GM19372 (cell line): ENCODE measurements around the gene TDRKH.

ENCODE experiments used
- ATAC-seq: cut with Tn5 transposase; IDR thresholded peaks from one replicate; pipeline ENCODE4 v1.9.1; 2021; ENCODE audit warnings: mild to moderate bottlenecking, low read depth, moderate library complexity; ENCODE audit not compliant: unreplicated experiment

Gene TDRKH

DNA sequence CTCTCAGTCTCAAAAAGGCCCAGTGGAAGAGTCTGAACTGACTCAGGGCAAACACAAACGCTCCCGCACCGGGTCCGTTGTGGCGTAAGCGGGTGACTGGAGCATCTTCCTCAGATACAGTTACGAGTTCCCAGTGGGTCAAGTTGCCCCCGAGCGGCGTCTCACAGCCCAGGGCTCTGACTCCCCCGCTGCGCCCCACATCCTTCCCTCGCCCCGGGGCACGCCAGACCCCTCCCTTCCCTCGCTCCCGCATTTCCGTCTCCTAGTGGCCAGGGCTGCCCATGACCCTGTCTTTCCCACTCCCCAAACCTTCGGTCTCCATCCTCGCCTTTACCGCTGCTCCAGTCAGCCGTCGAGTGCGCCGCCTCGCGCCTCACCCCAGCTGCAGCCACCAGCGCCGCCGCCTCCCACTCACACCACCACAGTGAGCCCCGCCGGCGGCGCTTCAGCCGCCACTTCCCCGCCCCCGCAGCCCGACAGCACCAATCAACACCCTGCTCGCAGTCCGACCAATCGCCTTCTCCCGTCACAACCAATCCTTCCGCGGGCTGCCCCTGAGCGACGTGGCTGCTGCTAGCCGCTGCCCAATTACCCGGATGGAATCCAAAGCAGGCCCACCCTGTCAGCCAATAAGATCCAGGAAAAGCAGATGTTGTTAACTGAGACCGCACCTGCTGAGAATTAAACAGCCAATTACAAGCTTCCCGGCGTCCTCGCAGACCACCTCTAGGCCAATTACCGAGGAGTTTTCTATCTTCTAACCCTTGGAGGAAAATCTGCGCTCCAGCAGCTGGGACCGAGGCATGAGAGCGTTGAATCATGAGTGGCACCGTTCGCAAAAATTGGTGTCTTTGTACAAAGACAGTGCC is at the start of gene TDRKH:
Gene TDRKH, minus strand, starts transcription at position 430 of the 869 bp plus-strand sequence. CDS start 7,478 bp downstream, outside the sequence.
- peak; percentile 98 for ATAC-seq

DNA sequence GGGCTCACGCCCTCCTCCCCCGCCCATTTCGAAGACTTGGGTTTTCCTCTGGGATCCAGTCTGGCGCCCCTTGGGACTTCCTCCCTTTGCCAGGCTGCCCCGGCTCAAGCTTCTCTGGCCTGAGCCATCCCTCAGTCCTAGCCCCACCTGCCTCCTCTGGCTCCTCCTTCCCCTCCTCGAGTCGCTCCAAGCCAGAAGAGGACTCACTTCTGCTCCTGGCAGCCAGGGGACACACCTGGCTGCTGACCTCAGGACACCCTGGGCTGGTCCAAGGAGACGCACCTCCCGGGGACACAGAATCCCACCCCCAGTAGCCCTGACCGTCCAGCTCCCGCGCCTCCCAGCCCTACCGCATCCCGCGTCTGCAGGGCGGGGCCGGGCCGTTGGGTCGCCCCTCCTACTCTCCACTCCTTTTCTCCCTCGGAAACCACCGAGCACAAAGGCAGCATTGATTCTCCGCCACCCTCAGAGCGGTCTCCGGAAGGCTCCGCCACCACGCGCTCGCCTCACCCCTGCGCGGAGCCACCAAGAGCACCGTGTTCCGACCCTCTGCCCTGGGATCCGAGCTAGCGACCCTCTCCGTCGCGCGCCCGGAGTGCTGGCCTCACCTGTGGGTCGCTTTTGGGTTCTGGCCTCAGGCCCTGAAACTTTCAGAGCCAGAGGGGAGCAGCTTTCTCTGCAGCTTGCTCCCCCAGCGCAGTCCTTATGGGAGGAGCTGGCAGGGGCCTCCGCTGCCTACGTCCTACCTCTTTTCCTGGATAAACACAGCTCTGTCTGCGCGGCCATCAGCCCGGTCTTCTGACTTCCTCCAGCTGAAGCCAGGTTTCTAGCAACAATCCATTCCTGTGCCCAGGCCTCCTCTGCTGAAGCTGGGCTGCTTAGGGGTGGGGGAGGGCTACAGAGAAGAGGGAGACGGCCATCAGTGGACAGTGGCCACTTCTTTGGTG is 49.4 kb upstream of the TDRKH start, which contains the start of gene C2CD4D:
Gene C2CD4D, minus strand, starts transcription at position 364 of the 947 bp plus-strand sequence. CDS start 831 bp downstream, outside the sequence.
- no peak for ATAC-seq

DNA sequence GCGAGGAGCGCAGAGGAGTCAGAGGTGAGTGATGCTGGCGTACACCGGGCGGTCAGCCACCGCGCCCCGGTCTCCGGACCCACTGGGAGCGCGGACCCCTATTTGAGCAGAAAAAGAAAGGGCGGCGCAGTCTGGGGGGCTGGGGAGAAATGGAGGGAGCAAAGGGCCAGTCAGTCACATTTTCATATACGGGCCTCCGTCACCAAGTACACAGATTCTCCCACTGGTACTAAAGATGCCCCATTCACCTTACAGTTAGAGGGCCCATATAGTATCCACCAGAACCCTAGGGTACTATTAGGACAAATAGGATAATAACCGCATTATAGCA is 48.7 kb upstream of the TDRKH start:
- no peak for ATAC-seq

GRCh38 chr1:151838222-151839081 is 48.2 kb upstream of the TDRKH start:
- ATAC-seq, result no peak

GRCh38 chr1:151837884-151838221 is 47.6 kb upstream of the TDRKH start:
- no peak for ATAC-seq

DNA sequence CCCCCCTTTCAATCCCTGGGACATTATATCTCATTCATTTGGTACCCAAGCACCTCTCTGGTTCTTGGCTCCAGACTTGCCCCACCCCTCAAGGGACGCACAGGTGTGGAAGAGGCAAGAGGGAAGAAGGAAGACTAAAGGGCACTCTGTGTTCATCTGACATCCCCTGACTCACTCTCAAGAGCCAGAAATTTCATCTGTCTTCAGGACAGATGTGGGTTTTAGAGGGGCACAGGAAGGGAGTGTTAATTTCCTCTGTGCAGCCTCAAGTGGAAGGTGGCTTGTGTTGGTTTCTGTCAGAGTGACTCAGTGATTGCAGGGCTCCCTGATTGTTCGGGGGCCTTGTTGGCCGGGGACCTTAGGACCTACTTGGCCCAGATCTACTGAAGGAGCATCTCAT is 46.9 kb upstream of the TDRKH start:
- ATAC-seq, result no peak

DNA sequence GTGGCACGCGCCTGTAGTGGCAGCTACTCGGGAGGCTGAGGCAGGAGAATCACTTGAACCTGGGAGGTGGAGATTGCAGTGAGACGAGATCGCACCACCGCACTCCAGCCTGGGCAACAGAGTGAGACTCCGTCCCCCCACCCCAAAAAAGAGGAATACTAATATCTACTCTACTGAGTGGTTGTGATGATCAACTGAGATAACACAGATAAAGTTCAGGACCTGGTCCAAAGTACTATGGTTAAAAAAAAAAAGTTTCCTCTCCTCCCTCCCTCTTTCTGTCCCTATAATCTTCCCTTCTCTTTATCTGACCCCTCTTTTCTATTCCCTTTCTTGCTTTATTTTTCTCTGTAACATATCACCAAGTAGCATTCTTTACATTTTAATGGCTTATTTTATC is 45.3 kb upstream of the TDRKH start:
- ATAC-seq, result no peak

GRCh38 chr1:151834239-151834638 is 43.9 kb upstream of the TDRKH start:
- ATAC-seq, result no peak

- ATAC-seq, result no peak
These were observed 43.0 kb upstream of the TDRKH start for GRCh38 chr1:151833172-151833900.

DNA sequence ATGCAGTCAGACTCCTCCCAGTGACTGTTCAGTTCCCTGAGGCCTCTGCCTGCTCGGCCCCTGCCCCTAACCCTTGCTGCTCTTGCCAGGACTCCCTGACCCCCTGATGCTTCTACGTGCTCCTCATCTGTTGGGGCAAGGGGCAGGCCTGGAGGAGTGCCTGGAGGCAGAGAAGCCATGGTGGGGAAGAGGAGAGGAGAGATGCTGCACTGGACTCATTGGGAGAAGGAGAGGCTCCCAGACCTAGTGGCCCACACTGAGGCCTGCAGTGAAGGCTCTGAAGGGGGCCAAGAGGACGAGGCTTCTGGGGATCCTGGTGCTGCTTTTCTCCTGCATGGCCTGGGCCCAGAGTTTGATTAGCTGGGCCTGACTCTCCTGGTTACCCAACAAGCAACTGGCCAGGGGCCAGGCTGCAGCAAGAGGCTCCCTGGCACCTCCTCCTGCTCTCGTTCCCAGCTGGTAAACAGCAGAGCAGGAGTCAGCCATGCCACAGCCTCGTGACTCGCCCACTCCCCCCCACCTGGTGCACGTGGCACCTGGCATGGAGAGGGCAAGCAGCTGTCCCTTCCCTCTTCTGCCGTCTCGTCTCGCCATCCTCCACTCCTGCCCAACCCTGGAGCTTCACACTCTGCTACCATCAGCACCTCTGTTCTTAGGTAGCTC is 42.1 kb upstream of the TDRKH start:
- no peak for ATAC-seq

DNA sequence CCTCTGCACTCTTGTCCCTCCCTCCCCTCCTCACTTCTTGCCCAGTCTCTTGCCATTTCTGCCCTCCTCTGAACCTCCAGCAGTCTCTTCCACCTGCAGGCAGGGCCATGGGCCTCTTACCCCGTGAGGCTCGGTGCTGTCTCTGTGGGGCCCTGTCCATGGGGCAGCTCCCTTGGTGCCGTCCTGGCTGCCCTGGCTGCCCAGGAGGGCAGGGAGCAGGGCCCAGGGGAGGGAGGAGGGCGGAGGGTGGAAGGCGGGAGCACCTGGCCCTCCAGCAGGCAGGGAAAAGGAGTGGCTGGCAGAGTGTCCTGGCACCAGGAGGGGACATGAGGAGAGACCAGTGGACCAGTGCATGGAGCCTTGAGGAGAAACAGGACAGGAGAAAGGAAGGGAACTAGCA is 41.3 kb upstream of the TDRKH start, which contains the start of gene RORC:
Gene RORC, minus strand, starts transcription at position 198 of the 400 bp plus-strand sequence. Its CDS starts 38 bp downstream, at position 160.
- ATAC-seq, result no peak

DNA sequence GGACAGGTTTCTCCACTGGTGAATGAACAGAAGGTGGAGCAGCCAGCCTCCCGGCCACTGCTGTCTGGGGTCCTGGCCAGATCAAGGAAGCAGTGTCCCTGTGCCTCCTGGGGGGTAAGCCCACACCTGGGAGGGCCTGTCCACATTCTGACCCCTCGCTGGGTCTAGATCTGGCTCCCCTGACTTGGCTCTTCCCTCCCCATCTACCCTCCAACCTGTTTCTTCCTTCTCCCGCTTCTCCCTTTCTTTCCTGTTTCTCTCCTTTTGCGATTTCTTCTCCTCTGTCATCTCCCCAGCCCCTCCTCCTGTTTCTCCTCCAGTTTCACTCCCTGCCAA is 40.9 kb upstream of the TDRKH start:
- no peak for ATAC-seq

DNA sequence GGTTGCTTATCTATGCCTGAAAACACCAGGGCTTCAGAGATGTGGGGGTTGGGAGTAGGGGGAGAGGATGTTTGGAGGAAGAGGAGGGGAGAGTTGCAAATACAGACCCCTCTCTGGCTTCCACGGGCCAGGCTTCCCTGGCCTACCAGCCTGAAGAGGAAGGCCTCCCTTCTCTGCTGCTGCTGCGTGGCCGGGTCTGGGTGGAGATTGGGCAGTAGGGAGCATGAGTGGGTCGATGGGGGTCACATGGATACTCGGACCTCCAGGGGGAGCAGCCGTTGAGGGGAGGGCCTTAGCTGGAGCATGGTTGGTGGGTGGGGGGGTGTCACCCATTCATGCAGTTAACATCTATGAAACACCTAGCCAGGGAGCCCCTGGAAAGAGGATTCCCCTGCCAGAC is 39.8 kb upstream of the TDRKH start:
- ATAC-seq, result no peak

DNA sequence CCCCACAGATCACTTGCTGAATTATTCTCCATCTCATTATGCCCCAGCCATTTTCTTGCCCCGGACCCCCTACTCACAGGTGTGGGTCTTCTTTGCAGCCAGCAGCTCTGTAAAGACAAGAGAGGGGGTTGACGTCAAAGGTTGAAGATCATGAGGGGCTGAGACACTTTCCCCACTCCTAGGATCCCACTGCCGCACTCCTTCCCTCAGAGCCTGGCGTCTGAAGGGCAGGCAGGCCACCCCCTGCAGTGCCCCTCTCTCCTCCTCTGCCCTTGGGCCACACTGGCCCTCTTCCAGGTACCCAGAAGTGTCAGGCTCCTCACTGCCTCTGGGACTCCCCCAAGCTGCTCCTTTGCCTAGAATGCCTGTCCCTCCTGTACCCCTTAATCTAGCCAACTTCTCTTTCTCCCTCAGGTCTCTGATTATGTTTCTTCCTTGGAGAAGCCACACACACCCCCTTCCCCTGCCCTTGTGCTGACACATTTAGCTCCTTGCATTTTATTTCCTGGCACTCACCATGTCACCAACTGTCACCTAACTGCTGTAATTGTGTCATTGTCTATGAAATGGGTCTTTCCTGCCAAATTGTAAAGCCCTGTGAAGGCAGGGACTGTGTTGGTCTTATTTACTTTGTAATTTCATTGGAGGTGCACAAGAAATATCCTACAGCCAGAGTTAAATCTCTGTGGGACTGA is 39.2 kb upstream of the TDRKH start:
- no peak for ATAC-seq

DNA sequence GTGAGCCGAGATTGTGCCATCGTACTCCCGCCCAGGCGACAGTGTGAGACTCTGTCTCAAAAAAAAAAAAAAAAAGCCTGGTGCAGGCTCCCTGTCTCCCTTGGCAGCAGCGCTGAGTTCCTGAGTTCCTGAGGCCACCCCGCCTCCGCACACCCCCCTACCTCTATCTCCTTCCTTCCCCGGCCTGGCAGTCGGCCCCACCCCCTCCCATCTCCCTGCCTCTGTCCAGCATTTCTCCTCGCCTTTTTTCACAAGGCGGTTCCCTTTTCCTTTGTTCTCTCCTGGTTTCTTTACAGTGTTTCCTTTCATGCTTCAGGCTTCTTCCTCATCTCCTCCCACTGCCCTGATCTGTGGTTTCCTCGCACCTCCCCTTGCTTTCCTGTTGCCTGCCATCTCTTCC is 38.6 kb upstream of the TDRKH start:
- no peak for ATAC-seq

DNA sequence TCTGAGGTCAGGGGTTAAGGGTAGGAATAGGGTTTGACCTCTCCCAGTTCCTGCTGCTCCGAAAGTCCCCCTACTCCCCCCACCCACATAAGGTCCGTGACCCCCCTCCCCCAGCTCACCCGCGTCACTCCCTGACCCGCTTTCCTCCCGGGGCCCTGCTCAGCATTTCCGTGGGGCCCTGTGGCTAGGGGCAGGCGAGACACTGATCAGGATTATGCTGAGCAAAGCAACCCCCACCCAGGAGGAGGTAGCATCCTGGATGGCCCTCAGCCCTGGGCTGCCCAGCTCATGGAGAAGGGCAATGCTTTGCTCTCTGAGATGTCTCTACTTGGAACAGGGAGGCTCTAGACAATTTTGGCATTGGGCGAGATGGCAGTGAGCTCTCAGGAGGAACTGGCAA is 37.6 kb upstream of the TDRKH start:
- no peak for ATAC-seq

- ATAC-seq, result no peak
These were observed 35.7 kb upstream of the TDRKH start for GRCh38 chr1:151825751-151826660.

GRCh38 chr1:151825204-151825603 is 34.9 kb upstream of the TDRKH start:
- ATAC-seq, result no peak
